Measurements from ENCODE around the gene TNRC6A.
"Not testable (repeated sequence)": the region's sequence is repeated elsewhere in the genome, so short reads cannot be mapped to it uniquely, and the experiment has no call there.

Gene TNRC6A

DNA sequence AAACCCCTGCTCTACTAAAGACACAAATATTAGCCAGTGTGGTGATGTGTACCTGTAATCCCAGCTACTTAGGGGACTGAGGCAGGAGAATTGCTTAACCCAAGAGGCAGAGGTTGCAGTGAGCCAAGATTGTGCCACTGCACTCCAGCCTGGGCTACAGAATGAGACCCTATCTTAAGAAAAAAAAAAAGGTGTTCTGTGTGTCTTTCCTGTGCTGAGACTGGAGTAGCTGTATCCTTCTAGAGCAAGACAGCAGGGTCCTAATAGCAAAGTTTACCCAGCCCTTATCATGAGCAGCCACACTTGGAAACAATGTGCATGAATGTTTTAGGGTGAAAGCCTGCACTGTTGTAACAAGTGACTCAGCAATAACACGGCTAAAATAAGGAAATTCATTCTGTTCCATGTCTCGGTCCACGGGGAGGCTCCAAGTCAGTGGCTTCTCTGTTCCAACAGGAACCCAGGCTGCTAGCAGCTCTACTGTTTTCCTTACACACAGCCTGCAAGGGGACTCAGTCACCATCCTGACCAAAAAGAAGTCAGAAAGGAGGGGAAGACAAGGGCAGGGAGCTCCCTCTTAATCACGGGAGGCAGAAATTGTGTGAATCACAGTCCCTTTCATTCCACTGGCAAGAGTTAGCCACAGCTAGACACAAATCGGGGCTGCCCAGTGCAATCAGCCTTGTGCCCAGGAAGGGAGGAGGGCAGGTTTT lies 109.3 kb downstream of the TNRC6A start:
- DNase-seq, result peak in 6 of 10 donors; percentile 45 to 91 (median 54)
- intact Hi-C loops (cut with DNase I), result loop anchor here (10.0 kb wide), 1 partner anchor 176 kb away; the partner anchor contains the start of gene ARHGAP17

DNA sequence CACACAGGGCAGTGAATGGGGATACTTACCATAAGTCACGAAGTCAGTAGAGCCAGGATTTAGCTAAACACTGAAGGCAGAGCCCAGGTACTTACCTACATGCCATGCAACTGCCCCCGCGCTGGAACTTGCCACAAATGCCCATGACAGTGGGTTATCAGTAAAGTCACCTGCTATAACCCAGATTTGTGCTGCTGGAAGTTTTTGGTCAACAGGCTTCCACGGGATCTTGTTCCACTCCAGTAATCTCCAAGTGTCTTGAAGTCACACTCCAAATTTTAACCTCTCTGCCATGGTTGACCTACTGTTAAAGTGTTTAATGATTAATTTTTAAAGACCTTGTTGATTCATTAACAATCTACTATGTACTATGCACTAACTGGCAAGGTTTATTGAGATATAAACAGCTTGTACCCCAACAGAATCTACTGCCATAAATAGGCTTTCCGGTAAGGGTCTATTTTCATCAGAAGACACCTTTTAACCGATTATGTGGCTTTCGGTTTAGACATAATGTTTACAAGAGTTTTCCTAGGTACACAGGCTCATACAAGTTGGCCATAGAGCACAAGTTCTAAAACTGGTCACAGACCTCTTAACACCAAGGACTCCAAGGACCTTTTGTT lies 110.0 kb downstream of the TNRC6A start:
- DNase-seq, result peak in 1 of 10 donors; percentile 25
- intact Hi-C loops (cut with DNase I), result loop anchor here (10.0 kb wide), 1 partner anchor 175 kb away; the partner anchor contains the start of gene ARHGAP17

DNA sequence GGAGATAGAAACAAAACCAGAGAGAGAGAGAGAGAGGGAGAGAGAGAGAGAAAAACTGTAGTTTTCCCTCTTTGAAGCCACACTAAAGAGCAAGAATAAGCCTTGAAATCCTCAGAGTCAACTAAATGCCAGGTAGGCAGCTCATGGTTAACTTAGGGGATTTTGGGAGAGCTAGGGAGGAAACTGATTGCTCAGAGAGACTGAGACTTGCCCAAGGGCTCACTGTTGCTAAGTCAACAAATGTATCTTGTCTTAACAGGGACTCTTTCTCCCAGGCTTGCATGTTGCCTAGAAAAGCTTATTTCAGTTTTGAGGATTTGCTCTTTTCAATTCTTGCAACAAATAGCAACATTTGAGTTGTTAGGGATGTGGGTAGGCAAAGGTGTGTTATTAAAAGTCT lies 111.8 kb downstream of the TNRC6A start:
- DNase-seq, result no peak
- intact Hi-C loops (cut with DNase I), result no loop called here

DNA sequence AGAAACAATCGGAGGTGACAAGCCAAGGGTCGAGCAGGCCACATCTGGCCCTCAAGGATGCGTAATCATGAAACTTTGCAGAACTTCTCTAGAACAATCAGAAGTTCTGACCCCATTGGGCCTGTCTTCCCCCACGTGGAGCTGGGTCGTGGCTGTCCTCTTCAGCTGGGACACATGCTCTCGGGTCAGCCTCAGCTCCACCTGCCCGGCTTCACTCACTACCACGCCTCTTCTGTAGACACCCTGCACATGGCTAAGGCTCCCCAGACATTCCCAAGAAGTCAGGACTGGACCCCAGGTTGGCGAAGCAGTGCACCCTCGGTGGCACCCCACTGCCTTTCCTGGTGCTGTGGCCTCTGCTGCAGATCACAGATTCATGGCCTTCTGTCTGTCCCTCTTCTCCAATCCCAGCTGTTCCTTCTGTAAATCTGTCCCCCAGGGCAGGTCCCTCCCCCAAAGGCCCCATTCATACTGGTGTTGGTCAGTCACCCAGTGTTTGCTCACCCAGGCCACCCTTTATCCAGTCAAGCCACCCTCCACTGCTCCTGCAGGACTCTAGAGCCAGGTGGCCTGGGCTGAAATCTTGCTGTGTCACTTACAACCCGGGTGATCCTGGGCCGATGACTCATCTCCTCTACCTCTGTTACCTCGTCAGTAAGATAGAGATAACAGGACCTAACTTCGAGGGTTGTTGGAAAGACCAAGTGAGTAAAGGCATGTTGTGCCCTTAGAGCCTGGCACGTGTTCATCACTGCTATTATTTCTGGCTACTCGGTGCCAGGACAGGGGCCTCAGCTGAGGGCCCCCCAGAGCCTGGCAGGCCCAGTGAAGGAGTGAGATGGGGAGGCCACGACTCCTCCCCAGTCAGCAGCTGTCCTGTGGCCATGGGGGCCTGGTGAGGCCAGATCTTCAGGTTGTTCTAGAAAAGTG lies 114.9 kb downstream of the TNRC6A start:
- intact Hi-C loops (cut with DNase I), result no loop called here
- peak in 1 of 10 donors; percentile 26 for DNase-seq

DNA sequence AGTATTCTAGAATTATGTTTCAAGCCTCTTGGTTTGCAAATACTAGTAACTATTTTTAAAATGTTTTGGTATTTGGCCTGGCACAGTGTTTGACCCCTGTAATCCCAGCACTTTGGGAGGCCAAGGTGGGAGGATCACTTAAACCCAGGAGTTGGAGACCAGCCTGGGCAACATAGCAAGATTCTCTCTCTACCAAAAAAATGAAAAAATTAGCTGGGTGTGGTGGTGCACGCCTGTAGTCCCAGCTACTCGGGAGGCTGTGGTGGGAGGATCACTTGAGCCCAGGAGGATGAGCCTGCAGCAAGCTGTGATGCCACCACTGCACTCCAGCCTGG lies 115.5 kb downstream of the TNRC6A start:
- DNase-seq, result peak in 1 of 10 donors; percentile 11
- intact Hi-C loops (cut with DNase I), result not testable (repeated sequence)

DNA sequence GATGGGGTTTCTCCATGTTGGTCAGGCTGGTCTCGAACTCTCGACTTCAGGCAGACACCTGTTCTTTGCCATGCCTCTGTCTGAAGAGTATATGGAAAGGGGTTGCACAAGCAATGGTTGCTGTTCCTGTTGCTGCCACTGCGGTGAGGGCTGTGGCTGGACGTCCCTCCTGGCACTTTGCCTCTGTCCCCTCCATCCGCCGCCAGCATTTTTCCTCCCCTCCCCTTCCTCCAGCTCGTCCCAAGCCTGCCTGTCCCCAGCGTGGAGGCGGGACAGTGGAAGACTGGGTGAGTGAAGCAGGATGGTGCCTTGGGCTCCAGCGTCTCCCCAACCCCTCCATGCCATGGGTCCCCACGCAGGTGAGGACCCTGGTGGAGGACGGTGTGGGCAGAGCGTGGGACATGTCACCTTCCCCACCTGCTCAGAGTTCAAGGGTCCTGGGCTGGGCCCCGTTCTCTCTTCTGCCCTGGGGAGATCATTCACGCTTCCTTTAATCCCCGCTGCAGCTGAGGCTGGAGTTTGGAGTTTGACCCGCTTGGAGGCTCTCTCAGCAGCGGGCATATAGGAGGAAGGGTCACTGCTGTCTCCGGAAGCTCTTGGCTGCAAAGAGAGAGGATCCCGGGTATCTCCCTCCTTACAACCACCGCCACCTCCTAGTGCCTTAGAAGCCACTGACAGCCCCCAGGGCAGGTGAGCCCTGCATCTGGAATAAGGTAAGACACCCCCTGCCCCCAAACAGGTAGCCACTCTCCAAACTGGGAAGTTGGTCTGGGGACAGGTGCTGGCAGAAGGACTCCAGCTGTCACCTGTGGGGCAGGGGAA lies 116.5 kb downstream of the TNRC6A start, which contains the start of gene SLC5A11:
Gene SLC5A11, plus strand, starts transcription at position 238 of the 822 bp plus-strand sequence. CDS start 12,681 bp downstream, outside the sequence.
- intact Hi-C loops (cut with DNase I), result no loop called here
- DNase-seq, result peak in 5 of 10 donors; percentile 33 to 91 (median 49)

DNA sequence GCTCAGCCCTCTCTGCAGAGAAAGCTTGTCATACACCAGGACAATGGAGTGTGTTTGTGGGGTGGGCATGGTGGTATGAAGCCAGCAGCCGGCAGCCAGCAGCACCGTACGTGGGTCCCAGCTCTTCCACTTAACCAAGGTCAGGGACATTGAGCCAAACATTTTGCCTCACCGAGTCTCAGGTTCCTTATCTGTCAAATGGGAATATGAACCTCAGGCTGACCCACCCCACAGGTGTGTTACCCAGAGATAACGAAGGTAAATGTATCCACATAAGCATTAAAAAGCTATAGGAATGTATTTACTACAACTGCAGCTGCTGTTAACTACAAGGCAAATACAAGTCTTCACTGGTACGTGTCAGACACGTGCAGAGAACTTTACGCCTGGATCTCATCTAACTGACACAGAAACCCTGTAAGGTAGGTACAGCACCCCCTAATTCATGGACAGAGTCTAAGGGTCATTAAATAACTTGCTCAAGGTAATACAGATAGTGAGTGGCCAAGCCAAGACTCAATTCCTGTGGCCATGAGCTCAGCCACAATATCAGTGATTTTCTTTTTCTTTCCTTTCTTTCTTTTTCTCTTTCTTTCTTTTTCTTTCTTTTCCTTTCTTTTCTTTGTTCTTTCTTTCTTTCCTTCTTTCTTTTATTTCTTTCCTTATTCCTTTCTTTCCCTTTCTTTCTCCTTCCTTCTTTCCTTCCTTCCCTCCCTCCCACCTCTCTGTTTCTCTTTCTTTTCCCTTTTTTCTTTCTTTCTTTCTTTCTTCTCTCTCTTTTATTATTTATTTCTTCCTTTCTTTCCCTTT lies 117.3 kb downstream of the TNRC6A start:
- intact Hi-C loops (cut with DNase I), result no loop called here
- DNase-seq, result peak in 1 of 10 donors; percentile 70

DNA sequence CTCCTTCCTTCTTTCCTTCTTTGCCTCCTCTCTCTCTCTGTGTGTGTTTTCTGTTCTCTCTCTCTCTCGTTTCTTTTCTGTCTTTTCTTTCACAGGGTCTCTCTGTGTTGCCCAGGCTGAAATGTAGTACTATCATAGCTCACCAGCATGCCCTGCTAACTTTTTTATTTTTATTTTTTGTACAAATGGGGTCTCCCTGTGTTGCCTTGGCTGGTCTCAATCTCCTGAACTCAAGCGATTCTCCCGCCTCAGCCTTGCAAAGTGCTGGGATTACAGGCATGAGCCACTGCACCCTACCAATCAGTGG lies 117.9 kb downstream of the TNRC6A start:
- no peak for DNase-seq
- intact Hi-C loops (cut with DNase I), result no loop called here

DNA sequence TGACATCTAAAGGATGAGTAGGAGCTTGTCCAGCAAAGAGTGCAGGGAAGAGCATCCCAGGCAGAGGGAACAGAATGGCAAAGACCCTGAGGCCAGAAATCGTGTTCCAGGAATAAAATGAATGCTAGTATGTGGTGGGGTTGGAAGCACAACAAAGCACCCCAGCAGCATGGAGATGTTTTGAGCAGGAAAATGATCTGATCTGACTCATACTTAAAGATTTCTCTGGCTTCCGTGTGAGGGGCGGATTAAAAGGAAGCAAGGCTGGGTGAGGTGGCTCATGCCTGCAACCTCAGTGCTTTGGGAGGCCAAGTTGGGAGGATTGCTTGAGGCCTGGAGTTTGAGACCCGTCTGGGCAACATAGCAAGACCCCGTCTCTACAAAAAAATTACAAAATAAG lies 118.6 kb downstream of the TNRC6A start:
- intact Hi-C loops (cut with DNase I), result no loop called here
- no peak for DNase-seq

DNA sequence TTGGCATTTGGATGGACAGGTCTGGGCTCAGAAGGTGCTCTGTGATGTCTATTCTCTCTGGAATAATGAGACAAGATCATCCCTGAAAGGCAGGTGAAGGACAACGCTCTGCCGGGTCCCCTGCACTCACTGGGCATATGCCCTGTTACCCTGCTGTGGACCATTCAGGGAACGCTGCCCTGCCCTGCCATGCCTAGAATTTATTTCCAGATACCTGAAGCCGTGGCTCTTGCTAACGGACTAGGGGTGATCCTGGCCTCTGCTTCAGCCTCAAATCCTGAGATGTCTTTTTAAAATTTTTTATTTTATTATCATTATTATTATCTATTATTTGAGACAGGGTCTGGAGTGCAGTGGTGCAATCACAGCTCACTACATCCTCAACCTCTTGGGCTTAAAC lies 120.2 kb downstream of the TNRC6A start:
- DNase-seq, result peak in 1 of 10 donors; percentile 56
- intact Hi-C loops (cut with DNase I), result no loop called here

DNA sequence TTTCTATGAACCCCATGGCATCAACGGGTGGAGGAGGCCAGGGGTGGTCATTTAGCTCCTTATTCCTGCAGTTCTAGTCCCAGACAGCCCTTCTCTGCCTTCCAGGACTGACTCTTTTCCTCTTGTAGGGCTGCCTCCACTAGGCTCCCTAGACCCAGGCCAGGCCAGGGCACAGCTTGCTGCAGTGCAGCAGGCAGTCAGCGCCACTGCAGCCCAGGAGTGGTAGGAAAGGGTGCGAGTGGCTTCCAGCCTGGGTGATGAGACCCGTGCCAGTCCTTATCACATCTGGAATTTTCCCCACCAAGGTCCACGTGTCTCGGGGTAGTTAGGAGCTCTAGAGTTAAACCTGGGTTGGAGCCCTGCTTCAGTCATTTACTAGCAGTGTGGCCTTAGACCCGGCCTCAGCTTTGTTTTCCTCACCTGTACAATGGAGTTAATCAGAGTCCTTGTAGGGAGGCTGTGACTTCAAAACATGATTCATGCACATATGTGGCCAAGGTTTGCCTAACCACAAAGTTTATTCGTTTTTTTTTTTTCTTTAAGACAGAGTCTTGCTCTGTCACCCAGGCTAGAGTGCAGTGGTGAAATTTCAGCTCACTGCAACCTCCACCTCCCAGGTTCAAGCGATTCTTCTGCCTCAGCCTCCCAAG lies 121.0 kb downstream of the TNRC6A start:
- peak in 1 of 10 donors; percentile 61 for DNase-seq

DNA sequence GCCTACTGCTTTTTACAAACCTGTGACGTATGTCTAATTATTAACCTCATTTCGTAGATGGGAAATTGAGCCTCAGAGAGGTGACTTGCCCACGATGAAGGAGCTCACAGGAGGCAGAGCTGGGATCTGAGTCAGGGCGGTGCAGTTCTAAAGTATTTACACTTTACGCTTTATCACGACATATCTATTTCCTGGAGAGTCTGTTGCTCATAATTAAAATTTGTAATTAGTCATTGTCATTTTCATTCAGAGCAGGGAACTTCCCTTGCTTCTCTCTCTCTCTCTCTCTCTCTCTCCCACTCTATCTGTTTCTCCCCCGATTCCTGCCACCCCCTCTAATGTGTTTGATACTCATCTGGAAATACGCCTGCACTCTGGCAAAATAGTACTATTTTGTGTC lies 122.2 kb downstream of the TNRC6A start:
- DNase-seq, result no peak
- intact Hi-C loops (cut with DNase I), result no loop called here

More for the DNA sequence above, 121.0 kb downstream of the TNRC6A start:
- intact Hi-C loops (cut with DNase I), result no loop called here

DNA sequence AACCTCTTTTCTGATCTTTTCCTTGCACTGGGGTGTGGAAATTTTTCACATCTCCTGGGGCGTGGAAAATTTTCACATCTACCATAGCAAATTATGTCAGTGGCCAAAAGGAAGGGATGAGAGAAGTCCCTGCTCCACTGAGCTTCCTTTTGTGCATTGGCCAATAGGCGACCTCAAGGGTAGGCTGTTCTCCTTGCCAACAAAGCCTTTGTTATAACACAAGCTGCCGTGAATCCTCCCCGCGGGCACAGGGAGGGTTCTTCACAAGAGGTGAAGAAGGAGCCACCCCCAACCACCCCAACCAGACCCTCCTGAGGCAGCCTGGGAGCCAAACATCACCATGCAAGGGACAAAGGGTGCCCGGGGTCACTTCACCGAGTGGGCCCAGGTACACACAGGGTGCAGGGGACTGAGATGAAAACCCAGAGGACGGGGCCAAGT lies 122.8 kb downstream of the TNRC6A start:
- DNase-seq, result peak in 4 of 10 donors; percentile 33 to 84 (median 50)

DNA sequence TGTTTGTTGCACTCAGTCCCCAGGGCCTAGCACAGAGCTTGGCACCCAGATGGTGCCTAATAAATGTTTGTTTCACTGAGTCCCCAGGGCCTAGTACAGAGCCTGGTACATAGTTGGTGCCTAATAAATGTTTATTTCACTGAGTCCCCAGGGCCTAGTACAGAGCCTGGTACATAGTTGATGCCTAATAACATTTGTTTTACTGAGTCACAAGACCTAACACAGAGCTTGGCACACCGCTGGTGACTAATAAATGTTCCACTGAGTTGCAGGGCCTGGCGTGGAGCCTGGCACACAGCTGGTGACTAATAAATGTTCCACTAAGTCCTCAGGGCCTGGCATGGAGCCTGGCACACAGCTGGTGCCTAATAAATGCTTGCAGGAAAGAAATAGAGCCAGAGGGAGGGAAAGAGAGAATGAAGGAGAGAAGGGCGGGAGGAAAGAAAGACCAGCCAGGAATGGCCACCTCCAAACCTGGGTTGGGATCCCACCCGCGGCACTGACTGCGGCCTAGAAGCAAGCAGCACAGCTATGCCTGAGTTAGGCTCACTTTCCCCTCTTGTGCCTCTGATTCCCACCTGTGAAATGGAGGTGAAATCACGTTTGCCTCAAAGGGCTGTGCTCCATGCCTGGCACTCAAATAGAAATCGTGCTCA lies 123.8 kb downstream of the TNRC6A start:
- intact Hi-C loops (cut with DNase I), result no loop called here
- peak in 1 of 10 donors; percentile 30 for DNase-seq

More for the DNA sequence above, 122.8 kb downstream of the TNRC6A start:
- intact Hi-C loops (cut with DNase I), result no loop called here

DNA sequence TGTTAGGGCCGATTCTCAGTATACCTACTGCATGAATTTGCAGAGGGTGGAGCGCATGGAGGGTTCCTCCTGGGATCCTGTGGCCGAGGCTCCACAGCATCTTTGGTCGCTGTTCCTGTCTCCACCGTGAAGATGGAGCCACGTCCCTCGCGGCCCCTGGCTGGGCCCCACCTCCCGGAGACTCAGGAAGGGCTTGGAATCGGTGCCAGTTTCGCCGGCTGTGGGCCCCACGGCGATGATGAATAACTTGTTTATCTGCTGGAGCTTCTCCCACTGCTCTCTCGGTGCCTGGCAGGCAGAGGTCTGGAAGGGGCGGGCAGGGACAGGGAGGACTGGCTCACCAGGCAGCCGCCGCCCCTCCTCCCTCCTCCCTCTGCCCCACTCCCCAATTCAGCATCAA lies 124.4 kb downstream of the TNRC6A start:
- intact Hi-C loops (cut with DNase I), result no loop called here
- DNase-seq, result peak; percentile 66 to 97 (median 83)

DNA sequence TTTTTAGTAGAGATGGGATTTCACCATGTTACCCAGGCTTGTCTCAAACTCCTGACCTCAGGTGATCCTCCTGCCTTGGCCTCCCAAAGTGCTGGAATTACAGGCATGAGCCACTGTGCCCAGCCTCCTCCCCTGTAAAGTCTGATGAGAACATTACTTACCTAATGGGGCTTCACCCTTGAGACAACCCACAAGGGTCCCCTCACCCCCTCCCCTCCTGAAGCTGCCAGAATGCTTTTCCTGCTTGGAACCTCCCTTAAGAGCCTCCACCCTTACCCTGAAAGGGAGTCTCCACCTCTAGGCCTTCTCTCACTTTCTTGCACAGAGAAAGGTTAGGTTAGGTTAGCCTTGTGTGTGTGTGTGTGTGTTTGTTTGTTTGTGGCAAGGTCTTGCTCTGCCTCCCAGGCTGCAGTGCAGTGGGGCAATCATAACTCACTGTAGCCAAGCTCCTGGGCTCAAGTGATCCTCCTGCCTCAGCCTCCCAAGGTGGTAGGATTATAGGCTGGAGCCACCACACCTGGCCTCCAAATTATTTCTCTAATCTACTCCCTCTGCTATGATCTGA lies 125.2 kb downstream of the TNRC6A start:
- intact Hi-C loops (cut with DNase I), result no loop called here
- DNase-seq, result peak in 1 of 10 donors; percentile 26

DNA sequence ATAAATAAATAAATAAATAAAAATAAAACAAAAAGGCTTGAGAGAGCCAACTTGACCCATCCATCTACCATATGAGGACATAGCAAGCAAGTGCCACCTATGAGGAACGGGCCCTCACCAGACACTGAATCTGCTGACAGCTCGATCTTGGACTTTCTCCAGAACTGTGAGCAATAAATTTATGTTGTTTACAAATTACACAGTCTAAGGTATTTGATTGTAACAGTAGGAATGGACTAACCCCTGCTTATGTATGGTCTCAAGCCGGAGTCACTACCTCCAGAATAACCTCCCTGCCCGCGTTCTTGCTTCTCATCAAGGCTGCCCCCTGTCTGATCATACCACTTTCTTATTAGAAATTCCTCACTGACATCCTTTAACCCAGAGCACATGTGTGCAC lies 126.2 kb downstream of the TNRC6A start:
- DNase-seq, result peak in 1 of 10 donors; percentile 18
- intact Hi-C loops (cut with DNase I), result no loop called here

DNA sequence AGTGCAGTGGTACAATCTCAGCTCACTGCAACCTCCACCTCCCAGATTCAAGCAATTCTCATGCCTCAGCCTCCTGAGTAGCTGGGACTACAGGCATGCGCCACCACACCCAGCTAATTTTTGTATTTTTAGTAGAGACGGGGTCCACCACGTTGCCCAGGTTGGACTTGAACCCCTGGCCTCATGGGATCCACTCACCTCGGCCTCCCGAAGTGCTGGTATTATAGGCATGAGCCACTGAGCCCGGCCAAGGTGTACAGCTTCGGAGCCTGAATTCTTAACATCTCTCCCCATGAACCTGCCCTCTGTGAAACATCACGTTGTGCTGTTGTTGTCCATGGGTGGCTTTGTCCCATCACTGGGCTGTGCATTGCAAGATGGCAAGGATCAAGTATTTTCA lies 127.4 kb downstream of the TNRC6A start:
- DNase-seq, result peak in 1 of 10 donors; percentile 69
- intact Hi-C loops (cut with DNase I), result not testable (repeated sequence)
